Esophagus muscularis mucosa (tissue), 4 donors: ENCODE measurements around the gene RNF144A.

ENCODE experiments used
- EP300 ChIP-seq: sonication (generic); formaldehyde crosslinking; IDR thresholded peaks from one replicate; pipeline ENCODE4 v1.6.1; 2017; ENCODE audit warnings: antibody characterized with exemption
- POLR2A ChIP-seq: fragments of 450-650 bp; IDR thresholded peaks from one replicate; pipeline ENCODE4 v1.6.1; 2017; ENCODE audit warnings: antibody characterized with exemption, moderate library complexity, mild to moderate bottlenecking, low read depth
- TF ChIP-seq, protein P1 (sequence below), 3 experiments: fragments of 200-600 bp in 2 of 3; fragments of 450-650 bp in 1 of 3; sonication (generic) in 2 of 3; IDR thresholded peaks; one replicate each; pipeline ENCODE4 v1.5.1; 2017 to 2019; ENCODE audit warnings: antibody characterized with exemption in 3 of 3, mild to moderate bottlenecking in 2 of 3, moderate library complexity in 1 of 3

DNA sequence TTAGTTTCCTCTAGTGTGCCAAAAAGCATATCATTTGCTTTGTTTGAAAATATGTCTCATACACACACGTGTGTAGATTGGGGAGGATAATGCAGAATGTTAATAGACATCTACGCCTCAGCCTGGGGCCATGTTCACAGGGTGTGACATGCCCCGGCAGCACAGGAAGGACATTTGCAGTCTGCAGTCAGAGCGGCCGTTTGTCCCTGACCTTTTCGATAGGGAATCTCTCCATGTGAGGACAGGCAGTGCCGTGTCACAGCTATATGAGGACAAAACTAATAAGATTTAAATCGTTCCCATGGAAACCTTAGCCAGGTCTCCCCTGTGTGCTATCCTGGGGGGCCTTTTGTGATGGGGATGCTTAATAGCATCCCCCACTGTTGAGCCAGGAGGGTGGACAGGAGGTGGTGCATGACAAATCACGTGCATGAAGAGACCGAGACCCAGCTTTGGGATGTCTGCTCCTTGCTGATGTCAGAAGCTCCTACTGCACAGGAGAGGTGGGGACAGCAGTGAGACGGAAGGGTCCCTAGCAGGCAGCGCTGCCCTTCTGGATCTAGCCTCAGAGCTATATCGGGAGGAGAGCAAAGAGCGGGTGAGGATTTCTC is 100.6 kb downstream of the RNF144A start:
- TF ChIP-seq, protein P1, sequence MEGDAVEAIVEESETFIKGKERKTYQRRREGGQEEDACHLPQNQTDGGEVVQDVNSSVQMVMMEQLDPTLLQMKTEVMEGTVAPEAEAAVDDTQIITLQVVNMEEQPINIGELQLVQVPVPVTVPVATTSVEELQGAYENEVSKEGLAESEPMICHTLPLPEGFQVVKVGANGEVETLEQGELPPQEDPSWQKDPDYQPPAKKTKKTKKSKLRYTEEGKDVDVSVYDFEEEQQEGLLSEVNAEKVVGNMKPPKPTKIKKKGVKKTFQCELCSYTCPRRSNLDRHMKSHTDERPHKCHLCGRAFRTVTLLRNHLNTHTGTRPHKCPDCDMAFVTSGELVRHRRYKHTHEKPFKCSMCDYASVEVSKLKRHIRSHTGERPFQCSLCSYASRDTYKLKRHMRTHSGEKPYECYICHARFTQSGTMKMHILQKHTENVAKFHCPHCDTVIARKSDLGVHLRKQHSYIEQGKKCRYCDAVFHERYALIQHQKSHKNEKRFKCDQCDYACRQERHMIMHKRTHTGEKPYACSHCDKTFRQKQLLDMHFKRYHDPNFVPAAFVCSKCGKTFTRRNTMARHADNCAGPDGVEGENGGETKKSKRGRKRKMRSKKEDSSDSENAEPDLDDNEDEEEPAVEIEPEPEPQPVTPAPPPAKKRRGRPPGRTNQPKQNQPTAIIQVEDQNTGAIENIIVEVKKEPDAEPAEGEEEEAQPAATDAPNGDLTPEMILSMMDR (IDR thresholded peaks at IDR 0.05): no peak
- TF ChIP-seq EP300 (no peak), POLR2A (no peak)
